HepG2 (cell line): Measurements from ENCODE around the gene ADM. TPM values are rescaled to one million over a fixed set of nuclear protein-coding genes. Genes with fewer than 3 reads are reported as not detected.
A peak's percentile ranks its signal among the peaks of the same experiment; 100 is the strongest.

ENCODE experiments used
- AGO1 ChIP-seq: fragments of 200-400 bp; formaldehyde crosslinking; IDR thresholded peaks from 2 replicates; pipeline ENCODE4 v1.6.1; 2017; ENCODE audit warnings: mild to moderate bottlenecking, low read depth, low read length, moderate library complexity; ENCODE audit not compliant: poor library complexity, severe bottlenecking
- CBX2 ChIP-seq, 2 experiments: fragments of 200-600 bp in 1 of 2; sonication (generic); formaldehyde crosslinking in 1 of 2; IDR thresholded peaks; 2 replicates each; pipeline versions ENCODE4 v1.7.0 to v1.8.1; 2018 to 2022; ENCODE audit warnings: low read depth in 2 of 2, low read length in 1 of 2, mild to moderate bottlenecking in 1 of 2, missing genetic modification reagents in 1 of 2
- CREB3 ChIP-seq: sonication (generic); formaldehyde crosslinking; IDR thresholded peaks from 2 replicates; pipeline ENCODE4 v1.5.0; 2020; ENCODE audit warnings: missing genetic modification reagents
- CREM ChIP-seq, 2 experiments: sonication (generic) in 1 of 2; formaldehyde crosslinking in 1 of 2; IDR thresholded peaks; 2 replicates each; pipeline versions ENCODE4 v1.4.0 to v1.6.1; 2016 to 2020; ENCODE audit warnings: antibody characterized with exemption in 1 of 2, mild to moderate bottlenecking in 1 of 2, missing genetic modification reagents in 1 of 2
- HDAC1 ChIP-seq: sonication (generic); formaldehyde crosslinking; IDR thresholded peaks from 2 replicates; pipeline ENCODE4 v1.5.1; 2020; ENCODE audit warnings: mild to moderate bottlenecking, missing genetic modification reagents
- HNRNPK ChIP-seq: fragments of 200-400 bp; formaldehyde crosslinking; IDR thresholded peaks from 2 replicates; pipeline ENCODE4 v1.6.1; 2018; ENCODE audit warnings: low read length, low read depth, moderate library complexity, mild to moderate bottlenecking; ENCODE audit not compliant: poor library complexity, severe bottlenecking
- HOXA7 ChIP-seq: sonication (generic); formaldehyde crosslinking; IDR thresholded peaks from 2 replicates; pipeline ENCODE4 v1.8.1; 2022; ENCODE audit warnings: mild to moderate bottlenecking, missing genetic modification reagents, moderate library complexity
- MED1 ChIP-seq: sonication (generic); formaldehyde crosslinking; IDR thresholded peaks from 2 replicates; pipeline ENCODE4 v1.4.0; 2020; ENCODE audit warnings: missing genetic modification reagents
- MIER2 ChIP-seq: IDR thresholded peaks from 2 replicates; pipeline ENCODE4 v1.6.1; 2016; ENCODE audit warnings: missing biosample characterization, missing genetic modification reagents
- MTA3 ChIP-seq: sonication (generic); formaldehyde crosslinking; IDR thresholded peaks from 2 replicates; pipeline ENCODE4 v1.4.0; 2020; ENCODE audit warnings: missing genetic modification reagents
- PPARG ChIP-seq: conservative IDR thresholded peaks from 2 replicates; pipeline ENCODE4 v1.6.1; 2016; ENCODE audit warnings: missing biosample characterization, missing genetic modification reagents
- RXRB ChIP-seq: IDR thresholded peaks from 2 replicates; pipeline ENCODE4 v1.6.1; 2016; ENCODE audit warnings: borderline replicate concordance, missing genetic modification reagents, missing compliant biosample characterization
- SMARCC2 ChIP-seq: fragments of 450-650 bp; IDR thresholded peaks from 2 replicates; pipeline ENCODE4 v1.6.1; 2017; ENCODE audit warnings: antibody characterized with exemption, mild to moderate bottlenecking
- SP5 ChIP-seq: IDR thresholded peaks from 2 replicates; pipeline ENCODE4 v1.6.1; 2016; ENCODE audit warnings: low read depth, borderline replicate concordance
- STAT5B ChIP-seq: sonication (generic); formaldehyde crosslinking; IDR thresholded peaks from 2 replicates; pipeline ENCODE4 v1.4.0; 2020; ENCODE audit warnings: missing genetic modification reagents
- TRIM22 ChIP-seq: fragments of 450-650 bp; IDR thresholded peaks from 2 replicates; pipeline ENCODE4 v1.6.1; 2017
- ZBTB26 ChIP-seq: IDR thresholded peaks from 2 replicates; pipeline ENCODE4 v1.6.1; 2016; ENCODE audit warnings: missing compliant biosample characterization, missing genetic modification reagents, borderline replicate concordance
- ZFY ChIP-seq: sonication (generic); formaldehyde crosslinking; IDR thresholded peaks from 2 replicates; pipeline ENCODE4 v1.4.0; 2020; ENCODE audit warnings: missing genetic modification reagents
- ZNF230 ChIP-seq: sonication (generic); formaldehyde crosslinking; IDR thresholded peaks from 2 replicates; pipeline ENCODE4 v1.4.0; 2020; ENCODE audit warnings: mild to moderate bottlenecking, missing genetic modification reagents
- ZNF317 ChIP-seq: sonication (generic); formaldehyde crosslinking; IDR thresholded peaks from 2 replicates; pipeline ENCODE4 v1.5.0; 2020; ENCODE audit warnings: mild to moderate bottlenecking, missing genetic modification reagents
- ZNF350 ChIP-seq: sonication (generic); formaldehyde crosslinking; IDR thresholded peaks from 2 replicates; pipeline ENCODE4 v1.4.0; 2020; ENCODE audit warnings: mild to moderate bottlenecking, low read depth, missing genetic modification reagents, borderline replicate concordance
- ZNF501 ChIP-seq: sonication (generic); formaldehyde crosslinking; IDR thresholded peaks from 2 replicates; pipeline ENCODE4 v1.5.1; 2020; ENCODE audit warnings: mild to moderate bottlenecking, moderate library complexity, missing genetic modification reagents
- ZNF577 ChIP-seq: sonication (generic); formaldehyde crosslinking; IDR thresholded peaks from 2 replicates; pipeline ENCODE4 v1.4.0; 2020; ENCODE audit warnings: mild to moderate bottlenecking, low read depth, missing genetic modification reagents, borderline replicate concordance
- ZNF678 ChIP-seq: sonication (generic); formaldehyde crosslinking; IDR thresholded peaks from 2 replicates; pipeline ENCODE4 v1.4.0; 2020; ENCODE audit warnings: mild to moderate bottlenecking, missing genetic modification reagents
- ZNF749 ChIP-seq: sonication (generic); formaldehyde crosslinking; IDR thresholded peaks from 2 replicates; pipeline ENCODE4 v1.8.0; 2022; ENCODE audit warnings: mild to moderate bottlenecking, missing genetic modification reagents, moderate library complexity, borderline replicate concordance
- ZNF792 ChIP-seq: IDR thresholded peaks from 2 replicates; pipeline ENCODE4 v1.6.1; 2016
- ZNF839 ChIP-seq: sonication (generic); formaldehyde crosslinking; IDR thresholded peaks from 2 replicates; pipeline ENCODE4 v1.4.0; 2020; ENCODE audit warnings: missing genetic modification reagents, mild to moderate bottlenecking, borderline replicate concordance
- polyA plus RNA-seq, 8 experiments: library from polyadenylated mRNA; depleted of rRNA in 3 of 8; stranded (reverse) in 7 of 8; unstranded in 1 of 8; fragments of >200 nt; fragmentation: Illumina TruSeq in 4 of 8; extraction: Trizol in 4 of 8; gene quantifications; 2 replicates each; pipeline versions ENCODE4 v1.2.1 to v1.2.3, GENCODE V29; 2011 to 2016; ENCODE audit warnings: low read depth in 4 of 8, missing spikeins in 1 of 8, mixed read lengths in 1 of 8; ENCODE audit not compliant: insufficient read depth in 1 of 8
- total RNA-seq, 5 experiments: library from RNA; depleted of rRNA; stranded (reverse); fragments of >200 nt; fragmentation: Illumina TruSeq; extraction: Trizol; gene quantifications; 2 replicates each; pipeline ENCODE4 v1.2.3, GENCODE V29; 2016; ENCODE audit warnings: low read depth in 1 of 5

The ADM gene
- total and polyA plus RNA-seq, 2 of the 13 experiments (the other 11 are each of a cell fraction or from before 2014, with no cell fraction given) = 10.7 to 26.1 TPM

- TF ChIP-seq HOXA7 (CRISPR knock-in tag) (no peak), ZNF749 (CRISPR knock-in tag) (no peak), MED1 (CRISPR knock-in tag) (peak; percentile 96), ZNF350 (peak; percentile 82; the same call in 1 of the 2 replicates), AGO1 (no peak), TRIM22 (no peak), SP5 (CRISPR knock-in tag) (peak; percentile 87), CREM (IDR thresholded peaks at IDR 0.05) (peak; percentile 74; the same call in 1 of the 2 replicates), CREM (CRISPR knock-in tag; IDR thresholded peaks at IDR 0.05) (no peak), HNRNPK (no peak), MIER2 (CRISPR knock-in tag) (peak; percentile 78; the same call in 1 of the 2 replicates), HDAC1 (CRISPR knock-in tag) (peak; percentile 93), ZNF501 (peak; percentile 61), MTA3 (CRISPR knock-in tag) (no peak), STAT5B (no peak; the same call in 1 of the 2 replicates), ZNF230 (CRISPR knock-in tag) (no peak), SMARCC2 (no peak), ZNF317 (CRISPR knock-in tag) (peak; percentile 84), ZNF577 (CRISPR knock-in tag) (no peak), CBX2 (IDR thresholded peaks at IDR 0.05; ENCODE audit: low read depth, low read length) (no peak), CBX2 (CRISPR knock-in tag; IDR thresholded peaks at IDR 0.05; ENCODE audit: low read depth) (no peak), ZBTB26 (CRISPR knock-in tag) (peak; percentile 99), ZNF839 (no peak), RXRB (CRISPR knock-in tag) (peak; percentile 96), ZNF678 (CRISPR knock-in tag) (no peak), PPARG (peak; percentile 72), CREB3 (peak; percentile 76; the same call in 1 of the 2 replicates), ZNF792 (CRISPR knock-in tag) (peak; percentile 82), ZFY (CRISPR knock-in tag) (peak; percentile 47)
Observed at GRCh38 chr11:10326012-10326964, 21.4 kb downstream of the ADM start (continued).
